ENCODE results near the gene FBXW7.

DNA sequence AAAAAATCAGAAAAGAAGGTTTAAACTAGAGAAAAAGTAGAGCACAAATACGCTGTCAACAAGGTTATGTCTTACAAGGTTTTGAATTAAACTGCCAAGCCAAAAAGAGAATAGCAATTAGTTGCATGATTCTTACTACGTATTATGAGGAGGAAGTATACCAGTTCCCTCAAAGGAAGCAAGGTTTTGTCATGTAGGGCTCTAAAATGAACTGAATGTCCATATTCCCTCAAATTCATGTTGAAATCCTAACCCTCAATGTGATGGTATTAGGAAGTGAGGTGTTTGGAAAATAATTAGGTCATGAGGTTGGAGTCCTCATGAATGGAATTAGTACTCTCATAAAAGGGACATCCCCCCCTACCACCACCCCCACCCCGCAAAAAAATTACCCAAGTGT lies 201.0 kb downstream of the FBXW7 start:
- TF ChIP-seq POLR2A (IDR thresholded peaks at IDR 0.05; ENCODE audit: borderline replicate concordance, extremely low read depth, insufficient read depth, insufficient read length) (no peak), EZH2 (IDR thresholded peaks at IDR 0.05) (no peak), SIN3A (IDR thresholded peaks at IDR 0.05; ENCODE audit: low read depth) (no peak), ZNF274 (IDR thresholded peaks at IDR 0.05; ENCODE audit: low read depth, low read length) (no peak), EZH2phosphoT487 (IDR thresholded peaks at IDR 0.05; ENCODE audit: borderline replicate concordance) (no peak), RAD21 (IDR thresholded peaks at IDR 0.05; ENCODE audit: low read depth) (no peak), MAX (IDR thresholded peaks at IDR 0.05) (no peak), CEBPB (IDR thresholded peaks at IDR 0.05; ENCODE audit: low read depth) (no peak), CBX3 (IDR thresholded peaks at IDR 0.05; ENCODE audit: low read depth) (no peak)
- TF ChIP-seq, protein P1, sequence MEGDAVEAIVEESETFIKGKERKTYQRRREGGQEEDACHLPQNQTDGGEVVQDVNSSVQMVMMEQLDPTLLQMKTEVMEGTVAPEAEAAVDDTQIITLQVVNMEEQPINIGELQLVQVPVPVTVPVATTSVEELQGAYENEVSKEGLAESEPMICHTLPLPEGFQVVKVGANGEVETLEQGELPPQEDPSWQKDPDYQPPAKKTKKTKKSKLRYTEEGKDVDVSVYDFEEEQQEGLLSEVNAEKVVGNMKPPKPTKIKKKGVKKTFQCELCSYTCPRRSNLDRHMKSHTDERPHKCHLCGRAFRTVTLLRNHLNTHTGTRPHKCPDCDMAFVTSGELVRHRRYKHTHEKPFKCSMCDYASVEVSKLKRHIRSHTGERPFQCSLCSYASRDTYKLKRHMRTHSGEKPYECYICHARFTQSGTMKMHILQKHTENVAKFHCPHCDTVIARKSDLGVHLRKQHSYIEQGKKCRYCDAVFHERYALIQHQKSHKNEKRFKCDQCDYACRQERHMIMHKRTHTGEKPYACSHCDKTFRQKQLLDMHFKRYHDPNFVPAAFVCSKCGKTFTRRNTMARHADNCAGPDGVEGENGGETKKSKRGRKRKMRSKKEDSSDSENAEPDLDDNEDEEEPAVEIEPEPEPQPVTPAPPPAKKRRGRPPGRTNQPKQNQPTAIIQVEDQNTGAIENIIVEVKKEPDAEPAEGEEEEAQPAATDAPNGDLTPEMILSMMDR (IDR thresholded peaks at IDR 0.05 in 2 of 3, conservative IDR thresholded peaks at IDR 0.05 in 1 of 3; ENCODE audit: borderline replicate concordance in 1 of 3, insufficient read depth in 1 of 3, low read depth in 2 of 3, low read length in 2 of 3): no peak

Measured in HCT116 (cell line).